Islet precursor cell (in vitro differentiated cells): ENCODE results near the gene ZSWIM5.
"Not testable (repeated sequence)": the region's sequence is repeated elsewhere in the genome, so short reads cannot be mapped to it uniquely, and the experiment has no call there.

Experiments
- DNase-seq: peaks from one replicate; pipeline ENCODE4 v3.0.0-alpha.2; 2018

ZSWIM5 gene

GRCh38 chr1:45079533-45079932, 126.9 kb downstream of the ZSWIM5 start:
- DNase-seq = no peak

GRCh38 chr1:45076959-45077358, 129.4 kb downstream of the ZSWIM5 start:
- DNase-seq = not testable (repeated sequence)

GRCh38 chr1:45071567-45071966, 134.8 kb downstream of the ZSWIM5 start:
- DNase-seq = no peak

GRCh38 chr1:45067806-45068205, 138.6 kb downstream of the ZSWIM5 start:
- no peak for DNase-seq

GRCh38 chr1:45065083-45065482, 141.3 kb downstream of the ZSWIM5 start:
- DNase-seq = no peak

- DNase-seq = not testable (repeated sequence)
Measured at GRCh38 chr1:45062463-45062862, 143.9 kb downstream of the ZSWIM5 start.

- no peak for DNase-seq
Measured at GRCh38 chr1:45059829-45060228, 146.6 kb downstream of the ZSWIM5 start.

GRCh38 chr1:45057542-45057941, 148.9 kb downstream of the ZSWIM5 start:
- no peak for DNase-seq

- no peak for DNase-seq
Measured at GRCh38 chr1:45051005-45051772, 155.2 kb downstream of the ZSWIM5 start.

- DNase-seq = no peak
Measured at GRCh38 chr1:45047032-45047431, 159.4 kb downstream of the ZSWIM5 start.

- DNase-seq = no peak
Measured at GRCh38 chr1:45044916-45045315, 161.5 kb downstream of the ZSWIM5 start.

- DNase-seq = no peak
Measured at GRCh38 chr1:45043094-45043493, 163.3 kb downstream of the ZSWIM5 start.

- no peak for DNase-seq
Measured at GRCh38 chr1:45040297-45040696, 166.1 kb downstream of the ZSWIM5 start.

GRCh38 chr1:45038661-45039364, 167.6 kb downstream of the ZSWIM5 start:
- DNase-seq = no peak

- no peak for DNase-seq
Measured at GRCh38 chr1:45038240-45038639, 168.2 kb downstream of the ZSWIM5 start.

GRCh38 chr1:45037456-45037855, 168.9 kb downstream of the ZSWIM5 start:
- DNase-seq = no peak

GRCh38 chr1:45035631-45036301, 170.6 kb downstream of the ZSWIM5 start:
- no peak for DNase-seq

- no peak for DNase-seq
Measured at GRCh38 chr1:45033356-45033755, 173.0 kb downstream of the ZSWIM5 start.

GRCh38 chr1:45032837-45033236, 173.6 kb downstream of the ZSWIM5 start:
- no peak for DNase-seq

- DNase-seq = no peak
Measured at GRCh38 chr1:45026446-45026845, 180.0 kb downstream of the ZSWIM5 start.

GRCh38 chr1:45023663-45024062, 182.7 kb downstream of the ZSWIM5 start:
- DNase-seq = no peak

GRCh38 chr1:45018599-45019230, 187.7 kb downstream of the ZSWIM5 start:
- peak; percentile 83 for DNase-seq

- DNase-seq = no peak
Measured at GRCh38 chr1:45016767-45017166, 189.6 kb downstream of the ZSWIM5 start.
